Adrenal gland (tissue), 5 donors: ENCODE measurements around the gene EPHA4.

Experiments used
- POLR2A ChIP-seq, 2 donors: fragments of 450-650 bp; IDR thresholded peaks; one replicate each; pipeline ENCODE4 v1.6.1; 2017; ENCODE audit warnings: antibody characterized with exemption in 2 of 2, mild to moderate bottlenecking in 2 of 2, moderate library complexity in 1 of 2
- TF ChIP-seq, protein P1 (sequence below), 6 experiments: fragments of 450-650 bp in 4 of 6; fragments of 200-600 bp in 2 of 6; sonication (generic) in 1 of 6; IDR thresholded peaks; 1 replicate in 5 of 6; 2 replicates in 1 of 6; pipeline versions ENCODE4 v1.5.1 to v1.8.0; 2016 to 2021; ENCODE audit warnings: antibody characterized with exemption in 6 of 6, mild to moderate bottlenecking in 2 of 6, moderate library complexity in 1 of 6
- donor health status: DM: no; HTN: no; CAD: no.

DNA sequence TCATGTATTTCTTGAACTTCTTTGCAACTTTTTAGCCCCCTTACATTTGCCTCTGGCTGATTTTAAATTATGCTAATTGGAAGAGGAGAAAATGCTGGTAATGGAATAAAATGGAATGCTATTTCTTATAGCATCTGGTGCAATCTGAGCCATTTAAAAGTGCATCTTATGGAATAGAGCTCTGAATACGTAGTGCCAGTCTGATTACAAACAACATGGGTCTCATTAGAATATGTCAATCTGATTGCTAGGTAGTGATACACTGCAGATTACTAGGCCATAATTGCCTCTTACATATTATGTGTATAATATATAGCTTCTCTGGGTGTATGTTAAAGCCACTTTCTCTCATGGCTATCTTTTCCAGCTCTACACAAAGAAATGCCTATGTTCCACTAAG, 159.1 kb downstream of the EPHA4 start:
- no peak for TF ChIP-seq POLR2A (IDR thresholded peaks at IDR 0.05)
- TF ChIP-seq, protein P1, sequence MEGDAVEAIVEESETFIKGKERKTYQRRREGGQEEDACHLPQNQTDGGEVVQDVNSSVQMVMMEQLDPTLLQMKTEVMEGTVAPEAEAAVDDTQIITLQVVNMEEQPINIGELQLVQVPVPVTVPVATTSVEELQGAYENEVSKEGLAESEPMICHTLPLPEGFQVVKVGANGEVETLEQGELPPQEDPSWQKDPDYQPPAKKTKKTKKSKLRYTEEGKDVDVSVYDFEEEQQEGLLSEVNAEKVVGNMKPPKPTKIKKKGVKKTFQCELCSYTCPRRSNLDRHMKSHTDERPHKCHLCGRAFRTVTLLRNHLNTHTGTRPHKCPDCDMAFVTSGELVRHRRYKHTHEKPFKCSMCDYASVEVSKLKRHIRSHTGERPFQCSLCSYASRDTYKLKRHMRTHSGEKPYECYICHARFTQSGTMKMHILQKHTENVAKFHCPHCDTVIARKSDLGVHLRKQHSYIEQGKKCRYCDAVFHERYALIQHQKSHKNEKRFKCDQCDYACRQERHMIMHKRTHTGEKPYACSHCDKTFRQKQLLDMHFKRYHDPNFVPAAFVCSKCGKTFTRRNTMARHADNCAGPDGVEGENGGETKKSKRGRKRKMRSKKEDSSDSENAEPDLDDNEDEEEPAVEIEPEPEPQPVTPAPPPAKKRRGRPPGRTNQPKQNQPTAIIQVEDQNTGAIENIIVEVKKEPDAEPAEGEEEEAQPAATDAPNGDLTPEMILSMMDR (IDR thresholded peaks at IDR 0.05): no peak
